HEK293 (cell line): ENCODE data around the gene DHRS11.

Experiments
- GLIS1 ChIP-seq: fragments of 450-650 bp; formaldehyde crosslinking; IDR thresholded peaks from 2 replicates; pipeline ENCODE4 v1.5.1; 2016; ENCODE audit warnings: missing biosample characterization, missing genetic modification characterization
- HOXC10 ChIP-seq: sonication (generic); formaldehyde crosslinking; IDR thresholded peaks from 2 replicates; pipeline ENCODE4 v1.8.1; 2023; ENCODE audit warnings: mild to moderate bottlenecking, missing genetic modification reagents
- KLF1 ChIP-seq: fragments of 450-650 bp; formaldehyde crosslinking; IDR thresholded peaks from 2 replicates; pipeline ENCODE4 v1.5.1; 2016; ENCODE audit warnings: missing biosample characterization, missing genetic modification characterization
- OVOL3 ChIP-seq: fragments of 450-650 bp; formaldehyde crosslinking; IDR thresholded peaks from 2 replicates; pipeline ENCODE4 v1.5.1; 2016; ENCODE audit warnings: missing biosample characterization, missing genetic modification characterization
- SCRT2 ChIP-seq: fragments of 450-650 bp; formaldehyde crosslinking; IDR thresholded peaks from 2 replicates; pipeline ENCODE4 v1.5.1; 2016; ENCODE audit warnings: missing biosample characterization, missing genetic modification characterization
- ZBTB1 ChIP-seq: fragments of 450-650 bp; formaldehyde crosslinking; IDR thresholded peaks from 2 replicates; pipeline ENCODE4 v1.5.1; 2016; ENCODE audit warnings: missing biosample characterization, missing genetic modification characterization
- ZBTB20 ChIP-seq: fragments of 450-650 bp; formaldehyde crosslinking; IDR thresholded peaks from 2 replicates; pipeline ENCODE4 v1.5.1; 2016; ENCODE audit warnings: missing biosample characterization, missing genetic modification characterization
- ZEB2 ChIP-seq: fragments of 450-650 bp; formaldehyde crosslinking; IDR thresholded peaks from 2 replicates; pipeline ENCODE4 v1.5.1; 2016; ENCODE audit warnings: missing biosample characterization, missing genetic modification characterization
- ZNF146 ChIP-seq: fragments of 450-650 bp; formaldehyde crosslinking; IDR thresholded peaks from 2 replicates; pipeline ENCODE4 v1.5.1; 2016; ENCODE audit warnings: missing biosample characterization, missing genetic modification characterization
- ZNF175 ChIP-seq: fragments of 450-650 bp; formaldehyde crosslinking; IDR thresholded peaks from 2 replicates; pipeline ENCODE4 v1.5.1; 2016; ENCODE audit warnings: missing biosample characterization, missing genetic modification characterization
- ZNF24 ChIP-seq: fragments of 450-650 bp; formaldehyde crosslinking; IDR thresholded peaks from 2 replicates; pipeline ENCODE4 v1.5.1; 2016; ENCODE audit warnings: missing biosample characterization, missing genetic modification characterization
- ZNF350 ChIP-seq: fragments of 450-650 bp; formaldehyde crosslinking; IDR thresholded peaks from 2 replicates; pipeline ENCODE4 v1.5.0; 2017; ENCODE audit warnings: missing biosample characterization, mild to moderate bottlenecking, missing genetic modification characterization
- ZNF354C ChIP-seq: fragments of 450-650 bp; formaldehyde crosslinking; IDR thresholded peaks from 2 replicates; pipeline ENCODE4 v1.5.1; 2016; ENCODE audit warnings: missing biosample characterization, missing genetic modification characterization, low read depth, borderline replicate concordance
- ZNF366 ChIP-seq: fragments of 450-650 bp; formaldehyde crosslinking; conservative IDR thresholded peaks from 2 replicates; pipeline ENCODE4 v1.5.1; 2016; ENCODE audit warnings: missing biosample characterization, missing genetic modification characterization
- ZNF426 ChIP-seq: fragments of 450-650 bp; formaldehyde crosslinking; IDR thresholded peaks from 2 replicates; pipeline ENCODE4 v1.5.1; 2017; ENCODE audit warnings: missing biosample characterization, missing genetic modification characterization, mild to moderate bottlenecking, inconsistent platforms, moderate library complexity
- ZNF48 ChIP-seq: fragments of 450-650 bp; formaldehyde crosslinking; IDR thresholded peaks from 2 replicates; pipeline ENCODE4 v1.5.1; 2016; ENCODE audit warnings: missing biosample characterization, missing genetic modification characterization
- ZNF529 ChIP-seq: fragments of 450-650 bp; formaldehyde crosslinking; IDR thresholded peaks from 2 replicates; pipeline ENCODE4 v1.5.1; 2017; ENCODE audit warnings: missing genetic modification characterization, missing biosample characterization; ENCODE audit not compliant: insufficient replicate concordance
- ZNF585B ChIP-seq: fragments of 450-650 bp; formaldehyde crosslinking; IDR thresholded peaks from 2 replicates; pipeline ENCODE4 v1.5.1; 2016; ENCODE audit warnings: missing biosample characterization, missing genetic modification characterization
- ZNF624 ChIP-seq: fragments of 450-650 bp; formaldehyde crosslinking; IDR thresholded peaks from 2 replicates; pipeline ENCODE4 v1.5.1; 2017; ENCODE audit warnings: missing biosample characterization, missing genetic modification characterization
- ZNF677 ChIP-seq: fragments of 450-650 bp; IDR thresholded peaks from 2 replicates; pipeline ENCODE4 v1.5.0; 2018; ENCODE audit warnings: missing biosample characterization, mild to moderate bottlenecking, missing genetic modification characterization, moderate library complexity
- ZNF777 ChIP-seq: fragments of 450-650 bp; formaldehyde crosslinking; IDR thresholded peaks from 2 replicates; pipeline ENCODE4 v1.5.1; 2017; ENCODE audit warnings: missing biosample characterization, missing genetic modification characterization, borderline replicate concordance
- ZSCAN16 ChIP-seq: fragments of 450-650 bp; formaldehyde crosslinking; IDR thresholded peaks from 2 replicates; pipeline ENCODE4 v1.5.1; 2016; ENCODE audit warnings: missing biosample characterization, missing genetic modification characterization
- TF ChIP-seq, protein P1 (sequence below): fragments of 450-650 bp; formaldehyde crosslinking; IDR thresholded peaks from 2 replicates; pipeline ENCODE4 v1.5.1; 2016; ENCODE audit warnings: missing biosample characterization, missing genetic modification characterization
- TF ChIP-seq, protein P2 (sequence below): fragments of 450-650 bp; formaldehyde crosslinking; IDR thresholded peaks from 2 replicates; pipeline ENCODE4 v1.5.1; 2016; ENCODE audit warnings: missing biosample characterization, missing genetic modification characterization
- TF ChIP-seq, protein P3 (sequence below): fragments of 450-650 bp; formaldehyde crosslinking; IDR thresholded peaks from 2 replicates; pipeline ENCODE4 v1.5.1; 2016; ENCODE audit warnings: missing biosample characterization, missing genetic modification characterization
- TF ChIP-seq, protein P4 (sequence below): fragments of 450-650 bp; formaldehyde crosslinking; IDR thresholded peaks from 2 replicates; pipeline ENCODE4 v1.5.1; 2016; ENCODE audit warnings: missing biosample characterization, missing genetic modification characterization
- TF ChIP-seq, protein P5 (sequence below): fragments of 450-650 bp; formaldehyde crosslinking; conservative IDR thresholded peaks from 2 replicates; pipeline ENCODE4 v1.5.1; 2016; ENCODE audit warnings: low read depth, missing biosample characterization, missing genetic modification characterization

DHRS11 gene

DNA sequence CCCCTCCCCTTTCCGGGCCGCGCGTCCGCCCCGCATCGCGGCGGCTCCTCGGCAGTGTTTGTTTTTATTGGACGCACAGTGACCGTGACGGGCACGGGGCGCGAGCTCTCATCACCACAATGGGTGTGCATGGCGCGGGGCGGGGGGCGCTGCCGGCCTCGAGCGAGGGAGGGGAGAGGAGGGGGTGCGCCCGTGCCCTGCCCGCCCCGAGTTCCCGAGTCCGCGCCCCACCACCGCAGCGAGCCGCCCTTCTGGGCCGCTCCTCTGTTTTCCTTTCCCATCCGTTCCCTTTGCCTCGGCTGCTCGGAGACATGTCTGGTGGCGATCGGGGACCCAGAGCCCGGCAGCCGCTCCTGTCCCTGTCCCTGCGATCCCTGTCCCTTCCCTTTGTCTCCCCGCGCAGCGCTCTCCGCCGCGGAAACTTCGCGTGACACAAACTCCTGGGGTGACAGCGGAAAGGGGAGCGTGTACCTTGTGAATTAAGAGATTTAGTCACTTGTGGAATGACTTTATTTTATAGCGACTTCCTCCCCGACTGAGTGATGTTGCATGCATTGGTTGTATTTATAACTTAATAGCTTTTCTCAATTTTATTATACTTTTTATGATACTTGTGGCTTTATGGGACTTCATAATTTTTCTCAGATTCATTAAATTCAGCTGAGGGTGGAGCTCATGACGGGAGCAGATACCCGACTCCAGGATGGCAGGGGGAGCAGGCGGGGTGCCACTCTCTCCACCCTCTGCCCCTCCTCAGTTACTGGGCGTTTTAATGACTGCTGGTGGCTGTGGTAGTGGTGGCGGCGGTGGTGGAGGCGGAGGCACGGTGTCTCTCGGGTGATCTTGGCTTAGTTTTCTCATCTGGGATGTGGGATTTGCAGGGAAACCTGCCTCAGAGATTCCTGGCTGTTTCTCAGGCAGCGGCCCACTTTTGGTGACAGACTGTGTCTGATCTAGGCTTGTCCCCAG lies 50.5 kb downstream of the DHRS11 start (continued):
- no peak for TF ChIP-seq ZBTB1 (tag by site-specific recombination)
- TF ChIP-seq ZNF677 (tag by site-specific recombination), result no peak
- TF ChIP-seq, protein P1, sequence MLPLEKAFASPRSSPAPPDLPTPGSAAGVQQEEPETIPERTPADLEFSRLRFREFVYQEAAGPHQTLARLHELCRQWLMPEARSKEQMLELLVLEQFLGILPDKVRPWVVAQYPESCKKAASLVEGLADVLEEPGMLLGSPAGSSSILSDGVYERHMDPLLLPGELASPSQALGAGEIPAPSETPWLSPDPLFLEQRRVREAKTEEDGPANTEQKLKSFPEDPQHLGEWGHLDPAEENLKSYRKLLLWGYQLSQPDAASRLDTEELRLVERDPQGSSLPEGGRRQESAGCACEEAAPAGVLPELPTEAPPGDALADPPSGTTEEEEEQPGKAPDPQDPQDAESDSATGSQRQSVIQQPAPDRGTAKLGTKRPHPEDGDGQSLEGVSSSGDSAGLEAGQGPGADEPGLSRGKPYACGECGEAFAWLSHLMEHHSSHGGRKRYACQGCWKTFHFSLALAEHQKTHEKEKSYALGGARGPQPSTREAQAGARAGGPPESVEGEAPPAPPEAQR (tag by site-specific recombination), result no peak
- TF ChIP-seq HOXC10, result no peak
- TF ChIP-seq ZNF366, result no peak
- TF ChIP-seq, protein P2, sequence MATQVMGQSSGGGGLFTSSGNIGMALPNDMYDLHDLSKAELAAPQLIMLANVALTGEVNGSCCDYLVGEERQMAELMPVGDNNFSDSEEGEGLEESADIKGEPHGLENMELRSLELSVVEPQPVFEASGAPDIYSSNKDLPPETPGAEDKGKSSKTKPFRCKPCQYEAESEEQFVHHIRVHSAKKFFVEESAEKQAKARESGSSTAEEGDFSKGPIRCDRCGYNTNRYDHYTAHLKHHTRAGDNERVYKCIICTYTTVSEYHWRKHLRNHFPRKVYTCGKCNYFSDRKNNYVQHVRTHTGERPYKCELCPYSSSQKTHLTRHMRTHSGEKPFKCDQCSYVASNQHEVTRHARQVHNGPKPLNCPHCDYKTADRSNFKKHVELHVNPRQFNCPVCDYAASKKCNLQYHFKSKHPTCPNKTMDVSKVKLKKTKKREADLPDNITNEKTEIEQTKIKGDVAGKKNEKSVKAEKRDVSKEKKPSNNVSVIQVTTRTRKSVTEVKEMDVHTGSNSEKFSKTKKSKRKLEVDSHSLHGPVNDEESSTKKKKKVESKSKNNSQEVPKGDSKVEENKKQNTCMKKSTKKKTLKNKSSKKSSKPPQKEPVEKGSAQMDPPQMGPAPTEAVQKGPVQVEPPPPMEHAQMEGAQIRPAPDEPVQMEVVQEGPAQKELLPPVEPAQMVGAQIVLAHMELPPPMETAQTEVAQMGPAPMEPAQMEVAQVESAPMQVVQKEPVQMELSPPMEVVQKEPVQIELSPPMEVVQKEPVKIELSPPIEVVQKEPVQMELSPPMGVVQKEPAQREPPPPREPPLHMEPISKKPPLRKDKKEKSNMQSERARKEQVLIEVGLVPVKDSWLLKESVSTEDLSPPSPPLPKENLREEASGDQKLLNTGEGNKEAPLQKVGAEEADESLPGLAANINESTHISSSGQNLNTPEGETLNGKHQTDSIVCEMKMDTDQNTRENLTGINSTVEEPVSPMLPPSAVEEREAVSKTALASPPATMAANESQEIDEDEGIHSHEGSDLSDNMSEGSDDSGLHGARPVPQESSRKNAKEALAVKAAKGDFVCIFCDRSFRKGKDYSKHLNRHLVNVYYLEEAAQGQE (tag by site-specific recombination), result no peak
- TF ChIP-seq KLF1 (tag by site-specific recombination), result peak; percentile 95
- peak; percentile 58 for TF ChIP-seq ZBTB20
- no peak for TF ChIP-seq ZNF350 (tag by site-specific recombination)
- no peak for TF ChIP-seq ZNF624 (tag by site-specific recombination)
- TF ChIP-seq ZNF175, result no peak
- no peak for TF ChIP-seq ZEB2
- TF ChIP-seq ZNF585B (tag by site-specific recombination), result no peak
- TF ChIP-seq ZSCAN16 (tag by site-specific recombination), result no peak
- TF ChIP-seq ZNF146 (tag by site-specific recombination), result no peak
- no peak for TF ChIP-seq ZNF24
- TF ChIP-seq ZNF426 (tag by site-specific recombination), result no peak
- TF ChIP-seq SCRT2 (tag by site-specific recombination), result peak; percentile 78
- TF ChIP-seq, protein P3, sequence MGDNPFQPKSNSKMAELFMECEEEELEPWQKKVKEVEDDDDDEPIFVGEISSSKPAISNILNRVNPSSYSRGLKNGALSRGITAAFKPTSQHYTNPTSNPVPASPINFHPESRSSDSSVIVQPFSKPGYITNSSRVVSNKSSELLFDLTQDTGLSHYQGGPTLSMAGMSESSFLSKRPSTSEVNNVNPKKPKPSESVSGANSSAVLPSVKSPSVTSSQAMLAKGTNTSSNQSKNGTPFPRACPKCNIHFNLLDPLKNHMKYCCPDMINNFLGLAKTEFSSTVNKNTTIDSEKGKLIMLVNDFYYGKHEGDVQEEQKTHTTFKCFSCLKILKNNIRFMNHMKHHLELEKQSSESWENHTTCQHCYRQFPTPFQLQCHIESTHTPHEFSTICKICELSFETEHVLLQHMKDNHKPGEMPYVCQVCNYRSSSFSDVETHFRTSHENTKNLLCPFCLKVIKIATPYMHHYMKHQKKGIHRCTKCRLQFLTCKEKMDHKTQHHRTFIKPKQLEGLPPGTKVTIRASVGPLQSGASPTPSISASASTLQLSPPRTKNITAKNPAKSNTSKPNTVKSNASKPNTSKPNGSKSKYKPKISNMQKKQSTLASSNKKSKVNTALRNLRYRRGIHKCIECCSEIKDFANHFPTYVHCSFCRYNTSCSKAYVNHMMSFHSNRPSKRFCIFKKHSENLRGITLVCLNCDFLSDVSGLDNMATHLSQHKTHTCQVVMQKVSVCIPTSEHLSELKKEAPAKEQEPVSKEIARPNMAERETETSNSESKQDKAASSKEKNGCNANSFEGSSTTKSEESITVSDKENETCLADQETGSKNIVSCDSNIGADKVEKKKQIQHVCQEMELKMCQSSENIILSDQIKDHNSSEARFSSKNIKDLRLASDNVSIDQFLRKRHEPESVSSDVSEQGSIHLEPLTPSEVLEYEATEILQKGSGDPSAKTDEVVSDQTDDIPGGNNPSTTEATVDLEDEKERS, result no peak
- TF ChIP-seq, protein P4, sequence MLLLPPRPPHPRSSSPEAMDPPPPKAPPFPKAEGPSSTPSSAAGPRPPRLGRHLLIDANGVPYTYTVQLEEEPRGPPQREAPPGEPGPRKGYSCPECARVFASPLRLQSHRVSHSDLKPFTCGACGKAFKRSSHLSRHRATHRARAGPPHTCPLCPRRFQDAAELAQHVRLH (tag by site-specific recombination), result no peak
- no peak for TF ChIP-seq ZNF529 (tag by site-specific recombination)
- TF ChIP-seq GLIS1 (tag by site-specific recombination), result no peak
- no peak for TF ChIP-seq ZNF48
- peak; percentile 76; the same call in 1 of the 2 replicates for TF ChIP-seq ZNF777 (tag by site-specific recombination)
- no peak for TF ChIP-seq OVOL3 (tag by site-specific recombination)
- TF ChIP-seq, protein P5, sequence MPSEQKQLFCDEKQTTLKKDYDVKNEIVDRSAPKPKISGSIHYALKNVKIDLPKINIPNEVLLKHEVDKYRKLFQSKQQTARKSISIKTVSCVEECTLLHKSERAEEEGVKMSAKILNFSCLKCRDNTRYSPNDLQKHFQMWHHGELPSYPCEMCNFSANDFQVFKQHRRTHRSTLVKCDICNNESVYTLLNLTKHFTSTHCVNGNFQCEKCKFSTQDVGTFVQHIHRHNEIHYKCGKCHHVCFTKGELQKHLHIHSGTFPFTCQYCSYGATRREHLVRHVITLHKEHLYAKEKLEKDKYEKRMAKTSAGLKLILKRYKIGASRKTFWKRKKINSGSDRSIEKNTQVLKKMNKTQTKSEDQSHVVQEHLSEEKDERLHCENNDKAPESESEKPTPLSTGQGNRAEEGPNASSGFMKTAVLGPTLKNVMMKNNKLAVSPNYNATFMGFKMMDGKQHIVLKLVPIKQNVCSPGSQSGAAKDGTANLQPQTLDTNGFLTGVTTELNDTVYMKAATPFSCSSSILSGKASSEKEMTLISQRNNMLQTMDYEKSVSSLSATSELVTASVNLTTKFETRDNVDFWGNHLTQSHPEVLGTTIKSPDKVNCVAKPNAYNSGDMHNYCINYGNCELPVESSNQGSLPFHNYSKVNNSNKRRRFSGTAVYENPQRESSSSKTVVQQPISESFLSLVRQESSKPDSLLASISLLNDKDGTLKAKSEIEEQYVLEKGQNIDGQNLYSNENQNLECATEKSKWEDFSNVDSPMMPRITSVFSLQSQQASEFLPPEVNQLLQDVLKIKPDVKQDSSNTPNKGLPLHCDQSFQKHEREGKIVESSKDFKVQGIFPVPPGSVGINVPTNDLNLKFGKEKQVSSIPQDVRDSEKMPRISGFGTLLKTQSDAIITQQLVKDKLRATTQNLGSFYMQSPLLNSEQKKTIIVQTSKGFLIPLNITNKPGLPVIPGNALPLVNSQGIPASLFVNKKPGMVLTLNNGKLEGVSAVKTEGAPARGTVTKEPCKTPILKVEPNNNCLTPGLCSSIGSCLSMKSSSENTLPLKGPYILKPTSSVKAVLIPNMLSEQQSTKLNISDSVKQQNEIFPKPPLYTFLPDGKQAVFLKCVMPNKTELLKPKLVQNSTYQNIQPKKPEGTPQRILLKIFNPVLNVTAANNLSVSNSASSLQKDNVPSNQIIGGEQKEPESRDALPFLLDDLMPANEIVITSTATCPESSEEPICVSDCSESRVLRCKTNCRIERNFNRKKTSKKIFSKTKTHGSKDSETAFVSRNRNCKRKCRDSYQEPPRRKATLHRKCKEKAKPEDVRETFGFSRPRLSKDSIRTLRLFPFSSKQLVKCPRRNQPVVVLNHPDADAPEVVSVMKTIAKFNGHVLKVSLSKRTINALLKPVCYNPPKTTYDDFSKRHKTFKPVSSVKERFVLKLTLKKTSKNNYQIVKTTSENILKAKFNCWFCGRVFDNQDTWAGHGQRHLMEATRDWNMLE (tag by site-specific recombination), result no peak
- TF ChIP-seq ZNF354C (tag by site-specific recombination), result no peak
